Mesendoderm (in vitro differentiated cells): ENCODE data around the gene EMID1.

Source experiments
- DNase-seq: peaks from one replicate; pipeline ENCODE4 v3.0.0; 2013
- H2AK5ac ChIP-seq: 2 replicates; pipeline ENCODE4 v1.6.1; 2013; ENCODE audit warnings: low read length, inconsistent platforms
- H2BK120ac ChIP-seq: 2 replicates; pipeline ENCODE4 v1.6.1; 2013; ENCODE audit warnings: low read depth, mild to moderate bottlenecking, low read length, moderate library complexity, mixed read lengths
- H2BK15ac ChIP-seq: replicated peaks from 2 replicates; pipeline ENCODE4 v1.6.1; 2013; ENCODE audit warnings: low read depth, mild to moderate bottlenecking, moderate library complexity
- H2BK5ac ChIP-seq: 2 replicates; pipeline ENCODE4 v1.6.1; 2013; ENCODE audit warnings: low read length, inconsistent platforms
- H3K18ac ChIP-seq: 2 replicates; pipeline ENCODE4 v1.6.1; 2013; ENCODE audit warnings: mild to moderate bottlenecking, low read length, mixed read lengths
- H3K23ac ChIP-seq: one replicate; pipeline ENCODE4 v1.6.1; 2013; ENCODE audit warnings: low read length
- H3K27ac ChIP-seq: 2 replicates; pipeline ENCODE4 v1.5.1; 2013; ENCODE audit warnings: low read depth, mild to moderate bottlenecking, inconsistent platforms, low read length, moderate library complexity
- H3K27me3 ChIP-seq: 2 replicates; pipeline ENCODE4 v1.6.1; 2013; ENCODE audit warnings: low read length, control low read depth, mild to moderate bottlenecking, inconsistent platforms; ENCODE audit not compliant: insufficient read depth, poor library complexity
- H3K36me3 ChIP-seq: 2 replicates; pipeline ENCODE4 v1.6.1; 2013; ENCODE audit warnings: low read length, inconsistent platforms; ENCODE audit not compliant: control insufficient read depth, insufficient read depth
- H3K4ac ChIP-seq: one replicate; pipeline ENCODE4 v1.6.1; 2013; ENCODE audit warnings: low read depth, mild to moderate bottlenecking, low read length, moderate library complexity
- H3K4me1 ChIP-seq: 2 replicates; pipeline ENCODE4 v1.6.1; 2013; ENCODE audit warnings: low read depth, low read length, inconsistent platforms; ENCODE audit not compliant: control insufficient read depth
- H3K4me2 ChIP-seq: 2 replicates; pipeline ENCODE4 v1.6.1; 2013; ENCODE audit warnings: low read length
- H3K4me3 ChIP-seq: 2 replicates; pipeline ENCODE4 v1.5.1; 2013; ENCODE audit warnings: mild to moderate bottlenecking, low read length
- H3K56ac ChIP-seq: one replicate; pipeline ENCODE4 v1.6.1; 2013; ENCODE audit warnings: low read length
- H3K79me1 ChIP-seq: 2 replicates; pipeline ENCODE4 v1.6.1; 2013; ENCODE audit warnings: low read length, inconsistent platforms
- H3K79me2 ChIP-seq: 2 replicates; pipeline ENCODE4 v1.6.1; 2013; ENCODE audit warnings: mild to moderate bottlenecking, low read length; ENCODE audit not compliant: control insufficient read depth, insufficient read depth
- H3K9ac ChIP-seq: 2 replicates; pipeline ENCODE4 v1.6.1; 2013; ENCODE audit warnings: low read length, inconsistent platforms
- H4K5ac ChIP-seq: one replicate; pipeline ENCODE4 v1.6.1; 2013; ENCODE audit warnings: low read length
- H4K8ac ChIP-seq: one replicate; pipeline ENCODE4 v1.6.1; 2013; ENCODE audit warnings: low read depth, mild to moderate bottlenecking, control low read depth, low read length, moderate library complexity
- WGBS: extraction: QIAGEN DNeasy Blood & Tissue Kit; methylation state at CpG from one replicate; pipeline ENCODE4 v1.1.7; 2013; ENCODE audit warnings: low lambda C conversion rate, missing lambda C conversion rate; ENCODE audit not compliant: insufficient coverage; ENCODE audit errors: extremely low coverage; 5-methylcytosine and 5-hydroxymethylcytosine counted together

EMID1 gene

GRCh38 chr22:29291215-29291614, 85.5 kb downstream of the EMID1 start:
- Histone ChIP-seq H3K36me3 (peaks cover 25% of the 10 kb centered on the region), H3K4ac (no peak overlapping the region), H3K79me1 (peaks cover 20% of the 10 kb centered on the region), H3K9ac (no peak overlapping the region), H3K56ac (no peak overlapping the region), H2AK5ac (no peak overlapping the region), H3K79me2 (peaks cover 21% of the 10 kb centered on the region), H4K5ac (no peak overlapping the region), H4K8ac (no peak overlapping the region), H3K18ac (no peak overlapping the region), H3K27me3 (no peaks in the 10 kb centered on the region), H2BK15ac (no peak overlapping the region), H3K4me3 (no peak overlapping the region), H3K23ac (no peak overlapping the region), H2BK120ac (no peak overlapping the region), H3K4me2 (no peak overlapping the region), H2BK5ac (no peak overlapping the region), H3K27ac (no peak overlapping the region), H3K4me1 (no peaks in the 10 kb centered on the region)
- WGBS, result no CpG with 5 or more reads among the region's 7 CpGs
- DNase-seq, result peak; percentile 48

DNA sequence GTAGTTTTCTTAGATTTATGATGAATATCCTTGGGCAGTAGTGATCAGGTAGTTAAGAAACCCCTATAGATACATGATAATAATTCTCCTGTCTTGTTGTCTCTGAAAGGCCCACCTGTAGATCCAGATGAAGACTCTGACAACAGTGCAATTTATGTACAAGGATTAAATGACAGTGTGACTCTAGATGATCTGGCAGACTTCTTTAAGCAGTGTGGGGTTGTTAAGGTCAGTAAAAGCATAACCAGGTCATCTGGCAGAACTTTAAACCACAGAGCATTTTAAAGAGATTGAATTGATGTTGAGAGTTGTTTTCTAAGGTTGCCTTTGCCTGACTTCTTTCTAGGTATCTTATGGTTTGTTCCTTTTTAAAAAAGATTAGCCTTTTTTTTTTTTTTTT, 86.7 kb downstream of the EMID1 start:
- Histone ChIP-seq H3K4ac (no peak overlapping the region), H2BK5ac (no peak overlapping the region), H3K27me3 (no peaks in the 10 kb centered on the region), H3K9ac (no peak overlapping the region), H2AK5ac (no peak overlapping the region), H3K18ac (no peak overlapping the region), H3K56ac (no peak overlapping the region), H2BK15ac (no peak overlapping the region), H3K4me3 (no peak overlapping the region), H3K79me1 (peaks cover 19% of the 10 kb centered on the region), H3K79me2 (peaks cover 18% of the 10 kb centered on the region), H3K27ac (no peak overlapping the region), H3K4me2 (no peak overlapping the region), H3K4me1 (no peaks in the 10 kb centered on the region), H3K23ac (no peak overlapping the region), H2BK120ac (no peak overlapping the region), H4K8ac (no peak overlapping the region), H4K5ac (no peak overlapping the region), H3K36me3 (peaks cover 31% of the 10 kb centered on the region)
- DNase-seq, result no peak

DNA sequence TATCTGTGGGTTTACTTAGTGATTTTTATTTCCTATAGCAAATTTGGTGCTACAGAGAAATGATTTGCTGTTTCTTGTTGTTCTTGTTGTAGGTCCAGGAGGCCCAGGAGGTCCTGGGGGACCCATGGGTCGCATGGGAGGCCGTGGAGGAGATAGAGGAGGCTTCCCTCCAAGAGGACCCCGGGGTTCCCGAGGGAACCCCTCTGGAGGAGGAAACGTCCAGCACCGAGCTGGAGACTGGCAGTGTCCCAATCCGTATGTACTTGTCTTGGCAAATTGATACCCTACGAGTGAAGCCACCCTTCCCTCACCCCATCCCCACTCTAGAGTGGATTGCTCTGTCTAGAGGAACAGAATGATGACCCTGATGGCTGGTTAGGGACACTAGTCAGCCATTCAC, 92.9 kb downstream of the EMID1 start:
- no CpG with 5 or more reads among the region's 8 CpGs for WGBS
- no peak for DNase-seq
- Histone ChIP-seq H3K4ac (no peak overlapping the region), H3K56ac (no peak overlapping the region), H2AK5ac (no peak overlapping the region), H3K27ac (no peak overlapping the region), H3K79me1 (peaks cover 9% of the 10 kb centered on the region), H3K4me2 (no peak overlapping the region), H3K23ac (no peak overlapping the region), H3K4me1 (no peaks in the 10 kb centered on the region), H3K4me3 (no peak overlapping the region), H3K36me3 (peaks cover 40% of the 10 kb centered on the region), H3K27me3 (no peaks in the 10 kb centered on the region), H2BK15ac (no peak overlapping the region), H2BK120ac (no peak overlapping the region), H4K5ac (no peak overlapping the region), H2BK5ac (no peak overlapping the region), H4K8ac (no peak overlapping the region), H3K9ac (no peak overlapping the region), H3K79me2 (no peaks in the 10 kb centered on the region), H3K18ac (no peak overlapping the region)

- H3K4me1 ChIP-seq, result no peaks in the 10 kb centered on the region
- no peak overlapping the region for H3K56ac ChIP-seq
- no peak overlapping the region for H3K4me2 ChIP-seq
- no CpG with 5 or more reads among the region's 19 CpGs for WGBS
- no peak overlapping the region for H3K23ac ChIP-seq
- H3K79me1 ChIP-seq, result peaks cover 9% of the 10 kb centered on the region
- no peaks in the 10 kb centered on the region for H3K27me3 ChIP-seq
- no peak for DNase-seq
- peaks cover 40% of the 10 kb centered on the region for H3K36me3 ChIP-seq
- no peak overlapping the region for H4K5ac ChIP-seq
- H3K18ac ChIP-seq, result no peak overlapping the region
- no peak overlapping the region for H2BK15ac ChIP-seq
- H2BK5ac ChIP-seq, result no peak overlapping the region
- no peak overlapping the region for H2AK5ac ChIP-seq
- H3K9ac ChIP-seq, result no peak overlapping the region
- H4K8ac ChIP-seq, result no peak overlapping the region
- no peak overlapping the region for H2BK120ac ChIP-seq
- H3K79me2 ChIP-seq, result no peaks in the 10 kb centered on the region
- H3K4me3 ChIP-seq, result no peak overlapping the region
- no peak overlapping the region for H3K4ac ChIP-seq
- no peak overlapping the region for H3K27ac ChIP-seq
Observed at GRCh38 chr22:29299136-29299900, 93.6 kb downstream of the EMID1 start.

DNA sequence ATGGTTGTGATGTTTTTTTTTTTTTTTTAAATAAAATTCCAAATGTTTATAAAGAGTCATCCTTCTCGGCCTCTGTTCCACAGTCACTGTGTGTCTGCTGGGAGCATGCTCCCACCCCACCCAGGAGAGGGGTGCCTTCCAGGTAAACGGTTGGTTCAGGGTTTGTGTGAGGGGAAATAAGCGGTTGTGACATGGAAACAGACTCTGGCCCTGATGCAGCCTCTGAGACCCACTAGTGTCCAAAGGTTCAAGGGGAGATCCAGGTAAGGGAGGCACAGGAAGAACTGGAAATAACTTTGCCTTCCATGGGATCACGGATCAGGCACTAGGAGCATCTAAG, 94.7 kb downstream of the EMID1 start:
- no CpG with 5 or more reads among the region's 4 CpGs for WGBS
- Histone ChIP-seq H3K56ac (no peak overlapping the region), H3K4me3 (no peak overlapping the region), H3K79me1 (peaks cover 9% of the 10 kb centered on the region), H3K4me1 (no peaks in the 10 kb centered on the region), H3K36me3 (peaks cover 40% of the 10 kb centered on the region), H3K9ac (no peak overlapping the region), H3K18ac (no peak overlapping the region), H3K23ac (no peak overlapping the region), H4K5ac (no peak overlapping the region), H3K79me2 (no peaks in the 10 kb centered on the region), H4K8ac (no peak overlapping the region), H3K4ac (no peak overlapping the region), H2BK120ac (no peak overlapping the region), H2BK5ac (no peak overlapping the region), H3K27ac (no peak overlapping the region), H3K27me3 (no peaks in the 10 kb centered on the region), H2AK5ac (no peak overlapping the region), H2BK15ac (no peak overlapping the region), H3K4me2 (no peak overlapping the region)
- no peak for DNase-seq
